22Rv1 (cell line): ENCODE results near the gene FAM237B.

Experiments used
- CTCF ChIP-seq: fragments of 450-650 bp; IDR thresholded peaks from 2 replicates; pipeline ENCODE4 v1.5.1; 2017; ENCODE audit warnings: mild to moderate bottlenecking
- ZFX ChIP-seq: fragments of 450-650 bp; IDR thresholded peaks from 2 replicates; pipeline ENCODE4 v1.6.1; 2017; ENCODE audit warnings: antibody characterized with exemption, borderline replicate concordance

GRCh38 chr7:90320801-90321494, at the start of gene FAM237B:
- no peak for TF ChIP-seq CTCF
- no peak for TF ChIP-seq ZFX
